Fibroblast of lung (primary cell): ENCODE data around the gene TNPO3.

Experiments
- EZH2 ChIP-seq: IDR thresholded peaks from 2 replicates; pipeline ENCODE4 v1.5.1; 2012; ENCODE audit warnings: low read length, control low read depth, mild to moderate bottlenecking; ENCODE audit errors: missing control alignments
- TF ChIP-seq, protein P1 (sequence below), 2 donors: IDR thresholded peaks in 1 of 2; conservative IDR thresholded peaks in 1 of 2; 1 replicate in 1 of 2; 2 replicates in 1 of 2; pipeline ENCODE4 v1.5.1; 2011 to 2012; ENCODE audit warnings: low read length in 2 of 2, control low read depth in 1 of 2, inconsistent platforms in 1 of 2, low read depth in 1 of 2, mild to moderate bottlenecking in 1 of 2

DNA sequence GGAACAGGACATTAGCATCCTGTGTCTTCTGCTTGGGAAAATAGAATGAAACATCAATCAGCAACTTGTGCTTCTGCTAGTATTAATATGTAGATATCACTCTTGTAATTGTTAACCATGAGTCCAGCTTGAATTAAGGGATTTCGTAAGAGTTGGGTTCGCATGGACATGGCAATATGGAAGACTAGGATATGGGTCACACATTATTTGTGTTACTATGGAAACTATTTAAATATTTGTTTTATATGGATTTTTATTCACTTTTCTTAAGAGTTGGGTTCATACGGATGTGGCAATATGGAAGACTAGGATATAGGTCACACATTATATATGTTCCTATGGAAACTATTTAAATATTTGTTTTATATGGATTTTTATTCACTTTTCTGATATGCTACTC lies 24.5 kb downstream of the TNPO3 start:
- TF ChIP-seq EZH2 = no peak
- TF ChIP-seq, protein P1, sequence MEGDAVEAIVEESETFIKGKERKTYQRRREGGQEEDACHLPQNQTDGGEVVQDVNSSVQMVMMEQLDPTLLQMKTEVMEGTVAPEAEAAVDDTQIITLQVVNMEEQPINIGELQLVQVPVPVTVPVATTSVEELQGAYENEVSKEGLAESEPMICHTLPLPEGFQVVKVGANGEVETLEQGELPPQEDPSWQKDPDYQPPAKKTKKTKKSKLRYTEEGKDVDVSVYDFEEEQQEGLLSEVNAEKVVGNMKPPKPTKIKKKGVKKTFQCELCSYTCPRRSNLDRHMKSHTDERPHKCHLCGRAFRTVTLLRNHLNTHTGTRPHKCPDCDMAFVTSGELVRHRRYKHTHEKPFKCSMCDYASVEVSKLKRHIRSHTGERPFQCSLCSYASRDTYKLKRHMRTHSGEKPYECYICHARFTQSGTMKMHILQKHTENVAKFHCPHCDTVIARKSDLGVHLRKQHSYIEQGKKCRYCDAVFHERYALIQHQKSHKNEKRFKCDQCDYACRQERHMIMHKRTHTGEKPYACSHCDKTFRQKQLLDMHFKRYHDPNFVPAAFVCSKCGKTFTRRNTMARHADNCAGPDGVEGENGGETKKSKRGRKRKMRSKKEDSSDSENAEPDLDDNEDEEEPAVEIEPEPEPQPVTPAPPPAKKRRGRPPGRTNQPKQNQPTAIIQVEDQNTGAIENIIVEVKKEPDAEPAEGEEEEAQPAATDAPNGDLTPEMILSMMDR (conservative IDR thresholded peaks at IDR 0.05 in 1 of 2, IDR thresholded peaks at IDR 0.05 in 1 of 2; ENCODE audit: low read depth in 1 of 2, low read length in 2 of 2) = no peak
